Body of pancreas (tissue), 4 donors: Measurements from ENCODE around the gene C14orf132.

Source experiments
- CTCF ChIP-seq, 7 experiments: fragments of 450-650 bp in 4 of 7; fragments of 200-600 bp in 3 of 7; sonication (generic) in 3 of 7; IDR thresholded peaks; one replicate each; pipeline ENCODE4 v1.5.1; 2016 to 2019; ENCODE audit warnings: antibody characterized with exemption in 7 of 7
- POLR2A ChIP-seq, 3 donors: fragments of 450-650 bp; IDR thresholded peaks; one replicate each; pipeline ENCODE4 v1.6.1; 2016; ENCODE audit warnings: antibody characterized with exemption in 3 of 3, mild to moderate bottlenecking in 2 of 3

- no peak for TF ChIP-seq CTCF (IDR thresholded peaks at IDR 0.05)
- no peak for TF ChIP-seq POLR2A (IDR thresholded peaks at IDR 0.05)
Observed at GRCh38 chr14:96051642-96052540, 12.7 kb downstream of the C14orf132 start.
